Nephron progenitor cell (in vitro differentiated cells): ENCODE results near the gene RAB43.

Experiments
- DNase-seq: peaks from one replicate; pipeline ENCODE4 v3.0.0; 2021
- H3K27ac Mint-ChIP-seq: 2 replicates; pipeline ENCODE4 v1.8.0; 2021; ENCODE audit warnings: mild to moderate bottlenecking, moderate library complexity, mixed read lengths
- H3K27me3 Mint-ChIP-seq: 2 replicates; pipeline ENCODE4 v1.8.0; 2021; ENCODE audit warnings: mild to moderate bottlenecking, low read depth, mixed read lengths; ENCODE audit not compliant: poor library complexity
- H3K36me3 Mint-ChIP-seq: 2 replicates; pipeline ENCODE4 v1.8.0; 2021; ENCODE audit warnings: low read depth, mixed read lengths
- H3K4me1 Mint-ChIP-seq: 2 replicates; pipeline ENCODE4 v1.8.0; 2021; ENCODE audit warnings: mixed read lengths
- H3K4me3 Mint-ChIP-seq: 2 replicates; pipeline ENCODE4 v1.8.0; 2021; ENCODE audit warnings: mild to moderate bottlenecking, moderate library complexity, mixed read lengths
- H3K9me3 Mint-ChIP-seq: 2 replicates; pipeline ENCODE4 v1.8.0; 2021; ENCODE audit warnings: mild to moderate bottlenecking, moderate library complexity, mixed read lengths
- CTCF ChIP-seq: fragments of 200-600 bp; sonication (generic); IDR thresholded peaks from 2 replicates; pipeline ENCODE4 v1.5.0; 2021; ENCODE audit warnings: antibody characterized with exemption

The RAB43 gene

DNA sequence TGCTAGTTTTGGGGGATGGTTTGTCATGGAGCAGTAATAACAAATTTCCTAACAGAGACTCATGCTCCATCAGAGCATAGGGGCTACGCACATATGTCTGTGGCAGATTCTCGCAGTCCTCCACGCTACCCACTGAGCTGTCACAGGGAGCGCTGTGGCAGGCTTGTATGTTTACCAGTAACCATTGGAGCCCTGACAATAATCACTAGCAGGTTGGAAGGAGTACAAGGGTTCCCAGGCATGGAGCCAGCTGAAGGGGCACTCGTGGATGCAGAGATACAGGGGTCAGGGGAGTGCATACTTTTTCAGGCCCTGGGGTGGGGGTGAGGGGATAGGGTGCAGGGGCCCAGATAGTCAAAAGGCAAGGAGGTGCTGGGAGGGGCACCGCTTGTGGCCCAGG, 68.9 kb downstream of the RAB43 start:
- peaks cover 38% of the 10 kb centered on the region for H3K27me3 Mint-ChIP-seq
- H3K36me3 Mint-ChIP-seq = peaks cover 6% of the 10 kb centered on the region
- TF ChIP-seq CTCF = no peak
- H3K27ac Mint-ChIP-seq = no peak overlapping the region
- DNase-seq = no peak
- peaks cover 29% of the 10 kb centered on the region for H3K4me1 Mint-ChIP-seq
- no peak overlapping the region for H3K4me3 Mint-ChIP-seq
- peaks cover 15% of the 10 kb centered on the region for H3K9me3 Mint-ChIP-seq

DNA sequence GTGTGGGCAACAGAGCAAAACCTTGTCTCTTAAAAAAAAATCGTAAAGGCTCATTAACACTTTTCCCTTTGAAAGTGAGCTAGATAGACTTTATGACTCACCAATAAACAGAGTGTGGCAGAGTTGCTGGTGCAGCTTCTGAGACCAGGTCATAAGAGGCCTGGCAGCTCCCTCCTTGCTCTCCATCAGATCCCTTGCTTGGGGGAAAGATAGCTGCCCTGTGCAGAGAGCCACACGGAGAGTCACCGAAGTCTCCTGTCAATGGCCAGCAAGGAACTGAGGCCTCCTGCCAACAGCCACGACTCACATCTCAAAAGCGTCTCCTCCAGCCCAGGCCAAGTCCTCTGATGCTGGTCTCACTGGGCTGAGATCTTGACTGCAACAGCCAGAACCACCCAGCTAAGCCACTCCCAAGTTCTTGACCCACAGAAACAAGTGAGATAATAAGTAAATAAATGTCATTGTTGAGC, 69.7 kb downstream of the RAB43 start:
- Mint-ChIP-seq H3K4me1 (peaks cover 29% of the 10 kb centered on the region), H3K4me3 (no peak overlapping the region), H3K27me3 (peaks cover 36% of the 10 kb centered on the region), H3K36me3 (peaks cover 6% of the 10 kb centered on the region), H3K27ac (peak overlapping the region; percentile 10), H3K9me3 (peaks cover 15% of the 10 kb centered on the region)
- TF ChIP-seq CTCF = no peak
- DNase-seq = no peak

DNA sequence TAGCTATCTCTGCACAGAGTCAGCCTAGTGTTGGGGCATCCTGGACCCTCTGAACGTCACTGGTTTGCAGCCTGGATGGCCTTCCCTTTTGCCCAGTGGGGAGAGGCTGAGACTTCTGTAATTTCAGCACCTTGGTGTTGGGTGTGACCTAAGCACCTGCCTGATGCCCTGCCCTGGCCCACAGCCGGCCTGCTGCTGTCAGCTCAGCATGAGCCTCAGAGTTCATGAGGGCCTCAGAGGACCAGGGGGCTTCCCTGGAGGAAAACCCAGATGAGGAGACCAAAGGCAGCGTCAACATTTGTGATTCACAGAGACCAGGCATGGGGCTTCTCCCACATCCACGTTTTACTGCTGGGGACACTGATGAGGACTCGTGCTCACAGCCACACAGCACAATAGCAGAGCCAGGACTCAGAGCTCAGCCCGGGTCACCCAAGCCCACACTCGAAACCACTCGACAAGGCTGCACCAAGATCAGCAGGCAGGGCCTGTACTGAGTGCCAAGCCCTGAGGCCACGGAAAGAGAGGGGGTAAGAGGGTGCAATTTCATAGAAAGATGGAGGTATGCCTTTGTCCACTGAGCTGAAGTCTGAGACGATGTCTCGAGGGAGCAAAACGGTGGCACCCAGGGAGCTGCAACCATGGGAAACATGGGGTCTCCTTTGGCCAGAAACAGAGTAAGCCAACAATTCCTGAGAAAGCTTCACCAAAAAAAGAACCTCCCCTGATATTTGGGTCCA, 70.9 kb downstream of the RAB43 start:
- Mint-ChIP-seq H3K4me1 (peaks cover 29% of the 10 kb centered on the region), H3K36me3 (peaks cover 6% of the 10 kb centered on the region), H3K4me3 (no peak overlapping the region), H3K9me3 (peaks cover 15% of the 10 kb centered on the region), H3K27ac (no peak overlapping the region), H3K27me3 (peaks cover 24% of the 10 kb centered on the region)
- no peak for DNase-seq
- no peak for TF ChIP-seq CTCF

DNA sequence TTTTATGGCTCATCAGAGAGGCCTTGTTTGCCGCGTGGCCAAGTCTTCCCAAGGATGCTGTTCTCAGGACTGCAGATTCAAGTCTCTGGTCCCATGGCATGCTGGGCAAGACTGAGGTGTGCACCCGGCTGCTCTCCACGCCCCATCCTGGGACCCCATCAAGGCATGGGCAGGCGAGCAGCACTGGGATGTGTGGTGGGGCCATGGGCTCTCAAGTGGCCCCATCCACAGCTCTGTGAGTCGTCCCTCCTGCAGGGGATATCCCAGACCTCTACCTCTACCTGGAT, 74.1 kb downstream of the RAB43 start:
- Mint-ChIP-seq H3K9me3 (peaks cover 42% of the 10 kb centered on the region), H3K36me3 (peaks cover 6% of the 10 kb centered on the region), H3K4me1 (peaks cover 11% of the 10 kb centered on the region), H3K27ac (no peak overlapping the region), H3K4me3 (no peak overlapping the region), H3K27me3 (peaks cover under 1% of the 10 kb centered on the region)
- no peak for TF ChIP-seq CTCF
- DNase-seq = no peak

GRCh38 chr3:129046732-129047552, 74.7 kb downstream of the RAB43 start:
- no peak for DNase-seq
- peaks cover 48% of the 10 kb centered on the region for H3K9me3 Mint-ChIP-seq

More at GRCh38 chr3:129046732-129047552, 74.7 kb downstream of the RAB43 start:
- Mint-ChIP-seq H3K27me3 (no peaks in the 10 kb centered on the region), H3K4me3 (no peak overlapping the region), H3K4me1 (peaks cover 5% of the 10 kb centered on the region), H3K36me3 (peaks cover 6% of the 10 kb centered on the region), H3K27ac (no peak overlapping the region)
- TF ChIP-seq CTCF = no peak
